Measurements from ENCODE around the gene HECTD3.
"Not testable (repeated sequence)": the region's sequence is repeated elsewhere in the genome, so short reads cannot be mapped to it uniquely, and the experiment has no call there.

HECTD3 gene

DNA sequence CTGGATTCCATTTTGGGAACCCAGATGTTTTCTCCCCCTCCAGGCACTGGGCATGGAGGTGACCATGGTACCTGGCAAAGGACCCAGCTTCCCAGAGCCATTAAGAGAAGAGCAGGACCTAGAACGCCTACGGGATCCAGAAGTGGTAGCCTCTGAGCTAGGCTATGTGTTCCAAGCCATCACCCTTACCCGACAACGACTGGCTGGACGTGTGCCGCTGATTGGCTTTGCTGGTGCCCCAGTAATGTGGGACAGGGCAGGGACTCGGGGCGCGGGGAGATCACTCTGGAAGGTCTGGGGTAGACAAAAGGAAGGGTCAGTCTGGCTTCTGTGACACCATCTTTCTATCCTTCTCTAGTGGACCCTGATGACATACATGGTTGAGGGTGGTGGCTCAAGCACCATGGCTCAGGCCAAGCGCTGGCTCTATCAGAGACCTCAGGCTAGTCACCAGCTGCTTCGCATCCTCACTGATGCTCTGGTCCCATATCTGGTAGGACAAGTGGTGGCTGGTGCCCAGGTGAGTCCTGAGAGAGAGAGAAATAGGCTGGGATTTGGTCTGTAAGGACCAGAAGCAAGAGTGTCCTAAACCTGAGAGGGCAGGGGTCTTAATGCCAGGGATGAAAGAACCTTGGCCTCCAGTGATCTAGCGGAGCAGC, 2.6 kb upstream of the HECTD3 start:
- DNase-seq, result no peak

DNA sequence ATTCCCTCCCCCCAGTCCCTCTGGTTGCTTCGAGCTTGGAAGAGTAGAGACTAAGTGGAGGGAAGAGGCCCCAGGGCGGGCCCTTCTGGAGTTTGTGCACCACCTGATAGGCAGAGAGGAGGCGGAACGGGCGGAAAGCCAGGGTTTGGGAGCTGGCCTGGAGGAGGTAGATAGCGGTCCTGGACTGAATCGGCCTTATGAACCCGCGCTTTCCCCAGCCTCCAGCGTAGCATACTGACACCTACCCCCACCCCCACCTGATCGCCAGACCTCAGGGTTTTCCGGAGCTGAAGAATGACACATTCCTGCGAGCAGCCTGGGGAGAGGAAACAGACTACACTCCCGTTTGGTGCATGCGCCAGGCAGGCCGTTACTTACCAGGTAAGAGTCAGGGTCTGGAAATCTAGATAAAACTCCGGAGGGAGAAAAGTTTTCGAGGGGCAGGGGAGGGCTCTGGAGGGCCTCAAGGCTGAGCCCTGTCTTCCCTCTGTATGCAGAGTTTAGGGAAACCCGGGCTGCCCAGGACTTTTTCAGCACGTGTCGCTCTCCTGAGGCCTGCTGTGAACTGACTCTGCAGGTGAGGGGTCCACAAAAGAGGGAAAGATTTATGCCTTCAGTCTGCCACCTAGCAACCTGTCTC, 1.6 kb upstream of the HECTD3 start:
- peak; percentile 64 for DNase-seq

DNA sequence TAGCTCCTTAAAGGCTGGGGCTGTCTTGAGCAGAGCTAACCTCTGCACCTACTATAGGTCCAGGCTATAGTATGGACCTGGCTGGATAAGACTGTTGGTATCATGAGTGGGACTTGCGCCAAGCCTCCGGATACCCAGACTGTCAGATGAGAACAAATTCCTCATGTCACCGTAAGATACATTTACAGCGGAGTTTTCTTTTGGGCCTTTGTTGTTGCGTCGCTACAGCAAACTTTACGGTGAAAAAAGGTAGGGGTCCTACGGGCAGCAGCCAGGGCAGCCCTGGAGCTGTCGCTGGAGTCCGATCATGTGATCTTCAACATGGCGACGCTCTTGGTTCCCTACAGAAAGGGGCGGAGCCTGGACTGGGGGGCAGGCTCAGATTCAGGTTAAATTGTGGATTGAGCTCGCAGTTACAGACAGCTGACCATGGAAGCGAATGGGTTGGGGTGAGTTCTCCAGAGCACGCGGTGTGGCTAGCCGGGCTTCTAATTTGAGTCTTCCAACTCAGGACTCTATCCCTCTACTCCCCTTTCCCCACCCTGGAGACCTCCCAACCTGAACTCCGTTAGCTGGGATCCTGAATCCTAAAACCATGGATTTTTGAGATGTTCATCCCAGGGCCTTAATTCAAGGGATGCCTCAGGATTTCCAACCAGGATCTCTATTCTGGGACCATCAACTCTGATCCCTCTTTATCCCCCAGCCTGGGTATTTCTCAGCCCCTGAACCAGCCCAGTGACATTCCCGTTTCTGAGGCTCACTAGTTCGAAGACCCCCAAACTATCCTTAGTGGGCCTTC, 914 bp upstream of the HECTD3 start, which contains the start of gene UROD:
Gene UROD, plus strand, starts transcription at position 418 of the 802 bp plus-strand sequence. Its CDS starts 12 bp downstream, at position 430.
- DNase-seq, result peak; percentile 97

DNA sequence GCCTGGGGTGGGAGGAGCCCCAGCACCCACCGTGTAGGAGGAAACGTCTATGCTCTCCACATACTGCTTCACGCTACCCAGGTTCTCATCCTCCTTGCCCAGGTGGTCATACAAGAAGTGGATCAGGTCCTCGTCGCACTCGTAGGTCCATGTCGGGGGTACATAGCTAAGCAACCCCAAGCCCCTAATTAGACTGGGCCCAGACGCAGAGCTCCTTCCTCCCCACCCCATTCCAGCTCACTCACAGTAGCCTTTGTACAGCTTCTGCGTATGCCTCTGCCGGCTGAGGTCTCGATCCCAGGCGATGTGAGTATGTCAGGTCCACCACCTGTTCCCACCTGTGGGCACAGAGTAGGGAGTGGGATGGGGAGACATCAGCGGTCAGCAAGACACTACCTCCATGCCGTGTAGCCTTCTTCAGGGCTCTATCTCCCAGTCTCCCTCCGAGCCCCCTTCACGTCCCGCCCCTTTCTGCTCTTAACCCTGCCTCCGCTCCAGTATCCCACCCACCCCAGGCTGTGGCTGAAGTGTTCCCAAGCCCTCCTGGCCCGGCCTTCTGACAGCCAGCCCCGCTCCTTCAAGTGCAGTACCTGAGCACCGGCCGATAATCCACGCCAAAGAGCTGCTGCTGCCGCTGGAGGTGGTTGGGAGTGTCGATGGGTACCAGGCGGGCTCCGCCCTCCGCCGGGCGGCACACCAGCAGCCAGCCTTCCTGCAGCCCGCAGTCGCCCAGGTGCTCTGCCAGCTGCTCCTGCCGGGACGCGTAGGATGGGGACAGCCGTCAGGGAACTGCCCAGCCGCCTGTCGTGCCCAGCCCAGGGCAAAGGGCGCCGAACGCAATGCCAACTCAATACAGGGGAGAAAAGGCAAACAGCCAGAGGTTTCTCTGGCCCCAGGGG, 919 bp downstream of the HECTD3 start:
- peak; percentile 46 for DNase-seq

DNA sequence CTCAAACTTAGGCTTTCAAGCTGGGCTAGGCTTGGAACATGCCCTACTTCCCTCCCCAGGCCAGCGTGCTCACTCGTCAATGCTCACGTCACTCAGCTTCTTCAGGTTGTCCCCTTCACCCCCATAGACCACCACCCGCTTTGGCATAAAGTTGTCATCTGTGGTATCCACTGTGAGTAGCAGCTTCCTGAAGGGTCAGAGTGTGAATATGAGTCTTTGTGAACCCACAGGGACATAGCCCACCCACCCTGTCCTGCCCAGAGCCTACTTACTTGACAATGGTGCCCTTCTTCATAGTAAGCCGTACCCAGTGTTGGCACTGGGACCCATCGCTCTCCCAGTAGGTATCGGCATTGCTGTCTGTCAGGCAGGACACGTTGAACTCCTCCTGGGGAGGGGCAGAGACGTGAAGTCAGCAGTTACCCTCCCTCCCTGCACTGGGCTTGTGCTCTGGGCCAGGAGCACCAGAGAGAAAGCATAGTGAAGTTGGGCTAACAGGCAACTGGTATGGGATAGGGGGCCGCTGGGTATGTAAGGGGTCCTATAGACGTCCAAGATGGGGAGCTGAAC, 1.7 kb downstream of the HECTD3 start:
- no peak for DNase-seq

DNA sequence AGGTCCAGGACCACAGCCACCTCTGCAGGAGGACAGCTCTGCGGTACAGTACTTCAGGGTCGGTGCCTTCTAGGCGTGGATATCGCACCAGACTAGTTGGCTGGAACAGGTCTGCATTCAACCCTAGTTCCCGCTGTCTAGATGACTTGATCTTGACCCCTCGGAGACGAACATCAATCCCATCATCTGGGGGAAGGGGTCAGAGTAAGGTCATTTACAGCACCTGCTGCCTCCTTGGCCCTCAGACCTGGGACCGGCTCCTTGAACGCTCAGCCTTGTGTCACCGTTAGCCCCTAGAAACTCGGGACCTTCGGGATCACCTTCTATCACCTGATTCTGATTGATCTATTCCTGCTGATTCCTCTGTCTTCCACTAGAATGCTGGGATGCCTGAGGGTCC, 2.6 kb downstream of the HECTD3 start:
- DNase-seq, result no peak

DNA sequence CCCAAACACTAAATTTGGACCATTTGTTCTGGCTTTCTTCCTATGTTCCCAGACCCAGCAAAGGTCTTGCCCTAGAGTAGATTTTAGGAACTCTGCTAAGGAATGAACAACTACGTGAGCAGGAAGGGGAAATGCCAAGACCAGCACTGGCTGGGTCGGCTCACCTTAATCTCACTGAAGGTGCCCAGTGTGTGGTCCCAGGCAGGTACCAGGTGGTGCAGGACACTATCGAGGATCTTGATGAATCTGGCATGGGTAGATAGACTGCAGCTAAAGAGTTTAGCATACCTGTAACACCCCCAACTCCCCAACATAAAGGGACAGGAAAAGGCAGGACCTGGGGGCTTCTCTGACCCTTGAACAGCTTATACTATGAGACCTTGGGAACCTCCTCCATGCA, 3.0 kb downstream of the HECTD3 start:
- DNase-seq, result no peak

DNA sequence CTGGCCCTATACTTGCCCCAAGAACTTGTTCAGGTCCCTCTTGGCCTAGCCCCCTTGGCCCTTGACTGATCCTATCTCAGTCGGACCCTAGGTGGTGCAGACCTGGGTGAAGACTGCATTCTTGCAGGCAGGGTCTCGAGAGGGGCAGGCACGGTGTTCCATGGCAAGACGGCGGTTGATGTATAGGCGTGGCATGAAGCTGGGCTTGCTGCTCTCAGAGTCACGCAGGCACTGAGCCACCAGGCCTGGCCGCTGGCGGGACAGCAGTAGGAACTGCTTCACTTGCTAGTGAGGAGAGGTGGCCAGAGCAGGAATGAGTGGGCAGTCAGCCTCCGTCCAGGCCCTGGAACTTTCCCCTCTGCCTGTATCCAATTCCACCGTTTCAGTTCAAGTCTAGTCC, 3.8 kb downstream of the HECTD3 start:
- no peak for DNase-seq

DNA sequence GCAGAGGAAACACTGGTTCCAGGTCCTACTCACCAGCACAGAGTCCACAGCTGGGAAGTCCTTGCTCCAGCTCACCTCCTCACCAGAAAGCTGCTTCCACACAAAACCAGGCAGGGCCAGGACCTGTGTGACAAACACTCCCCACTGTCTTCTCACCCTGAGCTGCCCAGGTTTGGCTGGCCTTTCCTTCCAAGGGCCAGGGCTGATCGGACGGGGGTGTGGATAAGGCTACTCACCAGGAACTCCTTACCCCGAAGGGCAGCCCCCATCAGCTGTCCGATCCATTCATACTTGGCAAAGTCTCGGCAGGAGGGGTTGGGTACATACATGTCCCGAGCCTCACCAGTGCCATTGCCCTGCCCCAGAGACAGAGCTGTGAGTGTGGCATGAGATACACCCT, 5.4 kb downstream of the HECTD3 start:
- no peak for DNase-seq

DNA sequence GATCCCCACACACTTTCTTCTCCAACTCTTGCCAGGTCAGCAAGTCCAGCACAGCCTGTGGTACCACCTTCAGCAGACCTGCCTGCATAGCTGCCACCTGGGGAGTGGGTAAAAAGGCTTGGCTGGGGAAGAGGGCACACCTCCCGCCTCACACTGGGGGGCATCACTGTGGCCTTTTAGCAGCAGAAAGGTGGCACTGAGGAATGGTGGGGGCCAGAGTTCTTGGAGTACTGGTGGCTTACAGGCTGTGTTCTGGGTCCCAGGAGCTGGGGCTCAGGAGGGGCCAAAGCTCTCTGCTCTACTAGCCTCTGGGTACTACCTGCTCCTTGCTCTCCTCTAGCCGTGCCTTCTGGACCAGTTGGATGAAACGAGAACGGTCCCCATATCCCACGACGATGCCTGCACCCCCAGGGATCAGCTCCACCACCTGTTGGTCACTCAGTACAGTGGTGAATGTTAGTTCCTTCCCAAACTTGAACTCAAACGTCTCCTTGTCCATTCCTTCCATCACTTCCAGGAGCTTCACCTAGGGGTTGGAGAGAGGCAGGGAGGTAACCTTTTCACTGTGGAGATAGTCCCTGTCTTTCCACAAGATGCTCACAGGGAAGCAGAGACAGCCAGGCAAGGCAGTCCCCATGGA, 6.7 kb downstream of the HECTD3 start:
- no peak for DNase-seq

DNA sequence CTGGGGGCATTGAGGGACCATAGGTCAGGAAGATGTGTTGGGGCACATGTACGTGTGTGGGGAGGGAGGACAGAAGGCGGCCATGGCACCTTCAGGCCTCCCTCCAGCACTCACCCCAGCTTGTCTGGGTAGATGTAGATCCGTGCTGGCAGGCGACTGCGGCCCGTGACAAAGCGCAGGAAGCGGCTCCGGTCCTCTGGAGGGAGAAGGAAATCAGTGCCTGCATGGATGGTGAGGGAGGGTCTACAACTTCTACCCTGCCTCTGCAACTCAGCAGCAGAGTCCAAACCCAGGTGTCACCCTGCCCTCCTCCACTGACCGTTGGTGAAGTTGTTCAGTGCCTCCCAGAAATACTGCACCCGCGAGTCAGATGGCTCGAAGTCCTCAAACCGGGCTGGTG, 7.4 kb downstream of the HECTD3 start:
- no peak for DNase-seq

DNA sequence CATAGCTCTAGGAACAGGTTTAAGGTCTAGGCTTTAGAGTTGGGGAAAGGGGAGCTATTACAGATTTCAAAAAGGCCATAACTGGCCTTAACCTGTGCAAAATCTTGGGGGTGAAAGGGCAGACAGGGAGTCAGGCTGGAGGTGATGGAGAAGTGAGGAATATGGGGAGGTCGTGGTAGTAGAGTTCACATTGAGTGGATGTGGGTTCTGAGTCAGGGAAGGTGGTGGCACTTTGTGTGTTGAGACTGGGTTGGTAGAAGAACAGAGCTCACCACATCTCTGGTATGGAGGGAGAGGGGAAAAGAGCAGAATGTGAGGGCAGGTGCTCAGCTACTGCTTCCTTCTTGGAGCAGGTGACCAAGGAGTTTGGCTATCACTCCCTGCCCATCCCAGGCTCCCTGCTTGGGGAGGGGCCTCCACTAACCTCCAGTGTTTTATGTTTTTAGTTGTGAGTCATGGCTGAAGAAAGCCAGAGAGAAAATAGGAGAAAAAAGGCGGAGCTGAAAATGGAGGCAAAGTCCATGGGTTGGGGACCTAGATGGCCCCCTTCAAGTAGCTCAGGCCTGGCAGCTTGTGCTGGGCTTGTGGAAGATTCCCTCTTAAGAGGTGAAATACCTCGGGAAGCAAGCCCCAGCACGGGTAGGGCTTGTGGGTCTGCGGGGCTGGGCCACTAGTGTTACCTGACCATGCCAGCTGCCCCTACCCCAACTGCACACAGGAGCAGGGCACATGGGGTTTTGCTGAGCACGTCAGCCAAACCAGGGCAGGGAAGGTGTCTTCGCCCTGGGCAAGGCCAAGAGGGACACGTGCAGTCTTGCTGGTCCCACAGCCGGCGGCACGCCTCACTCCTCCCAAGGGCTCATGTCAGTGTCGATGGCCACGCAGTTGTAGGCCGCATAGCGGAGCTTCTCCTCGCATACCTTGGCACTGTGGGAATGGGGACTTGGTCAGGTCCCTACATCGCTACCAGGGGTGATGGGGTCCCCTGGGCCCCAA, 8.2 kb downstream of the HECTD3 start:
- DNase-seq, result no peak

DNA sequence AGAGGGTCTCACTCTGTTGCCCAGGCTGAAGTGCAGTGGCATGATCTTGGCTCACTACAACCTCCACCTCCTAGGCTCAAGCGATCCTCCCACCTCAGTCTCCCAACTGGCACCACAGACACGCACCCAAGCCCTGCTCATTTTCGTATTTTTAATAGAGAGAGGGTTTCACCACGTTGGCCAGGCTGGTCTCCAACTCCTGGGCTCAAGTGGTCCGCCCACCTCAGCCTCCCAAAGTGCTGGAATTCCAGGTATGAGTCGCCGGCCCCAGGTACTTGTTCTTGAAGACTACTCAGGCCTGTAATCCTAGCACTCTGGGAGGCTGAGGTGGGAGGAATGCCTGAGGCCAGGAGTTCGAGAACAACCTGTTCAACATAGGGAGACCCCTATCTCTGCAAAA, 9.5 kb downstream of the HECTD3 start:
- DNase-seq, result not testable (repeated sequence)

DNA sequence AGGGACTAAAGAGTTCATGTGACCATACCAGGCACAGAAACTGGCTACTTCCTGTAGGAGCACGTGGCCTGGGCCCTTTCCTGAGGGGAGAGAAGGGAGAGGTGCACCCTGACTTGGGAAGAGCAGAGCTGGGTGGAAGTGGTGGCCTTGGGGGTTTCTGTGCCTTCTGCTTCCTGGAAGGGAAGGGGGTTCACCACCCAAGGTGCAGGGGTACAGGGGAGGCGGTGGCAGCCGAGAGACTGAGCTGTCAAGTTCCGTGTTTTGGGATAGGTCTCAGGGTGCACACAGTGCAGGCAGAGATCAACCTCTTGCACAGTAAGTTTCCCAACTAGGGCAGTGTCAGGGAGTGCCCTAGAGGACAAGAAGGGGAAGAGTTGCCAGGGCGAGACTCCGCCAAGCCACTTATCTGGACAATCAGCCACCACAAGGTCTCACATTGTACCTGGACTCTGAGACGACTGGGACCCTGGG, 10.1 kb downstream of the HECTD3 start:
- no peak for DNase-seq

DNA sequence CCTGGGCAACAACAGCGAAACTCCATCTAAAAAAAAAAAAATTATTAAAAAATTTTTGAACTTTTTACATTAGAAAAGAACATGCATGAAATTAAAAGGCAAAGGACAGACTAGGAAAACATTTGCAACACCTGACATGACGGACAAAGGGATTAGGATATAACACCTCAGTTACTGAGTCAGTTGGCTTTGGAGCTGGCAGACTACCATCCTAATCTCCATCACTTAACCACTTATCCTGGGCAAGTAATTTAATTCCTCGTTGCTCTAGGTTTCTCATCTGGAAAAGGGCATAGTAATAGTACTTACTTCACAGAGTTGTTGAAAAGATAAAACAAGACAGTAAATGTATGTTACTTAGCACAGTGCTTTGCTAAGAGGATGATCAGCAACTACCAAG, 11.9 kb downstream of the HECTD3 start:
- no peak for DNase-seq

DNA sequence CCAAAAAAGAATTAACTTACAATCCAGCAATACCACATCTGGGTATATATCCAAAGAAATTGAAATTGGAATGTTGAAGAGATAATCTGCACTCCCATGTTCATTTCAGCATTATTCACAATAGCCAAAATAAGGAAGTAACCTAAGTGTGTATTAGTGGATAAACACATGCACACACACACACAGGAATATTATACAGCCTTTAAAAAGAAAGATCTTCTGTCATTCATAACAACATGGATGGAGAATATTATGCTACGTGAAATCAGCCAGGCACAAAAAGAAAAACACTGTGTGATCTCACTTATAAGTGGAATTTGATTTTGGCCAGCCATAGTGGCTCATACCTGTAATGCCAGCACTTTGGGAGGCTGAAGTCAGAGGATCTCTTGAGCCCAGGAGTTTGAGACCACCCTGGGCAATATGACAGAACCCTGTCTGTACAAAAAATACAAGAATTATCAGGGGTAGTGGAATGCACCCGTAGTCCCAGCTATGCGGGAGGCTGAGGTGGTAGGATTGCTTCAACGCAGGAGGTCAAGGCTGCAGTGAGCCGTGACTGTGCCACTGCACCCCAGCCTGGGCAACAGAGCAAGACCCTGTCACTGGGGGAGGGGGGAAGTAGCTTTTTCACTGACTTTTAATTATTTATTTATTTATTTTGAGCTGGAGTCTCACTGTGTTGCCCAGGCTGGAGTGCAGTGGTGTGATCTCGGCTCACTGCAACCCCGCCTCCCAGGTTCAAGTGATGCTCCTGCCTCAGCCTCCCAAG, 15.5 kb downstream of the HECTD3 start:
- no peak for DNase-seq

DNA sequence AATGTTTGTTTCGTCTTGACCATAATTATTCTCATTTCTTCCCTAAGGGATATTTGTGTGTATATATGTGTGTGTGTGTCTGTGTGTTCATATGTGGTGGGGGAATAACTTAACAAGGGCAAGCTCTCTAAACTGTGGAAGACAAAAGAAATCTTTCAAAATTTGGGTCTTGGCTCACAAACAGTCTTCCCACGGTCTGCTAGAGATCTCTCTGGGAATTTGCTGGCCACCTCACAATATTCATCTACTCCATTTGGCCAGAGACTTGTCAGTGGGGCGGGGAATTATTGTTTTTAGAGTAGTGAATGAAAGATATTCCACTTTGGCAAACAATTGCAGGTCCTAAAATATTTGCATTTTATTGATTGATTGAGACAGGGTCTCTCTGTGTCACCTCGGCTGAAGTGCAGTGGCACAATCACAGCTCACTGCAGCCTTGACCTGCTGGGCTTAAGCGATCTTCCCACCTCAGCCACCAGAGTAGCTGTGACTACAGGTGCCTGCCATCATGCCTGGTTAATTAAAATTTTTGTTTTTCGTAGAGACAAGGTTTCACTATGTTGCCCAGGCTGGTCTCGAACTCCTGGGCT, 16.7 kb downstream of the HECTD3 start:
- DNase-seq, result no peak

DNA sequence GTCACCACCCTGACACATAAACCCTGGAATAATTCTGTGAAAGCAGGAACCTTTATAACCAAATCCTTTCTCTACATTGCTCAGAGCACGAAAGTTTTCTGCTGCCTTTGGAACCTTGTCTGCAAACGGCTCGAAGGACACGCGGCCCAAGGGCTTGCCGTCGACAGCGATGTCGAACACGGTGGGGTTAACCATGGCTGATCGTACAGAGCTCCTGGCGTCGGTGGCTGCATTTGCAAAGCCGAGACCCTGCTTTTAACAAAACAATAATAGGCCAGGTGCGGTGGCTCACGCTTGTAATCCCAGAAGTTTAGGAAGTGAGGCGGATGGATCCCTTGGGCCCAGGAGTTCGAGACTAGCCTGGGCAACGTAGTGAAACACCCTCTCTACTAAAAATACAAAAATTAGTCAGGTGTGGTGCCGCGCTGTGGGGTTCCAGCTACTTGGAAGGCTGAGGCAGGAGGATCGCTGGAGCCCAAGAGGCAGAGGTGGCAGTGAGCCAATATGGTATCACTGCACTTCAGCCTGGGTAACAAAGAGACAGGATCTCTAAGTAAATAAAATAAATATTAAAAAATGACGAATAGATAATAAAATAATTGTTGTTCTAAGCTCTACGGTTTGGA, 22.5 kb downstream of the HECTD3 start:
- DNase-seq, result no peak
